Common myeloid progenitor, CD34-positive (primary cell): ENCODE data around the gene FAH.

Experiments used
- CTCF ChIA-PET: fragments of 350-600 bp; sonication (Branson Sonifier 250); formaldehyde crosslinking; loops from one replicate; lab custom pipeline; 2021; ENCODE audit warnings: antibody characterized with exemption; lab: Charles Lee
- POLR2A ChIA-PET: fragments of 350-600 bp; sonication (Branson Sonifier 250); formaldehyde crosslinking; loops from one replicate; lab custom pipeline; 2021; ENCODE audit warnings: antibody characterized with exemption; lab: Charles Lee
- DNase-seq, 3 donors: peaks; one replicate each; pipeline versions ENCODE4 v3.0.0 to v3.0.0-alpha.2; 2013
- H3K27ac ChIP-seq, 2 experiments: 1 replicate in 1 of 2; 2 replicates in 1 of 2; pipeline ENCODE4 v1.7.0; 2013; ENCODE audit warnings: inconsistent platforms in 2 of 2, low read length in 2 of 2, mild to moderate bottlenecking in 2 of 2, low read depth in 1 of 2, moderate library complexity in 1 of 2; ENCODE audit not compliant: severe bottlenecking in 2 of 2, insufficient read depth in 1 of 2, poor library complexity in 1 of 2
- H3K27me3 ChIP-seq, 5 experiments: replicated peaks in 2 of 5; 1 replicate in 3 of 5; 2 replicates in 2 of 5; pipeline versions ENCODE4 v1.6.1 to v1.7.0; 2013; ENCODE audit warnings: low read length in 4 of 5, mild to moderate bottlenecking in 2 of 5, moderate library complexity in 2 of 5, inconsistent platforms in 1 of 5; ENCODE audit not compliant: insufficient read depth in 5 of 5, control insufficient read depth in 4 of 5
- H3K36me3 ChIP-seq, 4 experiments: 1 replicate in 2 of 4; 2 replicates in 2 of 4; pipeline versions ENCODE4 v1.6.1 to v1.7.0; 2013; ENCODE audit warnings: low read length in 3 of 4, control low read depth in 1 of 4, mild to moderate bottlenecking in 1 of 4; ENCODE audit not compliant: control insufficient read depth in 4 of 4, insufficient read depth in 4 of 4
- H3K4me1 ChIP-seq, 4 experiments: 1 replicate in 3 of 4; 2 replicates in 1 of 4; pipeline versions ENCODE4 v1.6.1 to v1.7.1; 2013; ENCODE audit warnings: low read length in 3 of 4, mild to moderate bottlenecking in 3 of 4, control low read depth in 1 of 4, inconsistent platforms in 1 of 4, moderate library complexity in 1 of 4; ENCODE audit not compliant: control insufficient read depth in 4 of 4, insufficient read depth in 4 of 4; ENCODE audit errors: control extremely low read depth in 1 of 4
- H3K4me3 ChIP-seq, 7 experiments: 1 replicate in 4 of 7; 2 replicates in 3 of 7; pipeline versions ENCODE4 v1.5.1 to v1.7.0; 2013; ENCODE audit warnings: mild to moderate bottlenecking in 7 of 7, low read length in 6 of 7, moderate library complexity in 6 of 7, inconsistent platforms in 2 of 7, low read depth in 2 of 7, control low read depth in 1 of 7; ENCODE audit not compliant: insufficient read depth in 4 of 7, control insufficient read depth in 1 of 7; ENCODE audit errors: extremely low read depth in 1 of 7
- H3K9me3 ChIP-seq, 5 experiments: 1 replicate in 4 of 5; 2 replicates in 1 of 5; pipeline versions ENCODE4 v1.6.1 to v1.7.1; 2013; ENCODE audit warnings: low read length in 4 of 5, mild to moderate bottlenecking in 2 of 5, inconsistent platforms in 1 of 5, low read depth in 1 of 5, moderate library complexity in 1 of 5; ENCODE audit not compliant: control insufficient read depth in 4 of 5, insufficient read depth in 2 of 5; ENCODE audit errors: control extremely low read depth in 1 of 5
- WGBS: methylation state at CpG from one replicate; pipeline ENCODE4 v1.1.5; 2013; ENCODE audit not compliant: insufficient coverage; 5-methylcytosine and 5-hydroxymethylcytosine counted together

Gene FAH

GRCh38 chr15:80234883-80235282, 82.1 kb downstream of the FAH start:
- WGBS: 93% methylated on average over 4 of the region's 4 CpGs
- ChIA-PET POLR2A (no interaction called here), CTCF (no interaction called here)
- Histone ChIP-seq H3K27ac (no peak overlapping the region), H3K9me3 (no peaks in the 10 kb centered on the region), H3K4me3 (no peak overlapping the region), H3K27me3 (peaks cover 0 to 17% (median 0%) of the 10 kb centered on the region in 5 experiments), H3K36me3 (no peaks in the 10 kb centered on the region), H3K4me1 (no peaks in the 10 kb centered on the region)
- DNase-seq: no peak
